Measurements from ENCODE around the gene ABCD1.
"Not testable (repeated sequence)": the region's sequence is repeated elsewhere in the genome, so short reads cannot be mapped to it uniquely, and the experiment has no call there.

ABCD1 gene

GRCh38 chrX:153734871-153735270 lies 10.2 kb downstream of the ABCD1 start:
- DNase-seq (ENCODE audit: low read depth): no peak

GRCh38 chrX:153735274-153735673 lies 10.6 kb downstream of the ABCD1 start:
- DNase-seq (ENCODE audit: low read depth): no peak

- no peak for DNase-seq (ENCODE audit: low read depth)
Observed at GRCh38 chrX:153736071-153736820, 11.6 kb downstream of the ABCD1 start.

GRCh38 chrX:153736871-153737441 lies 12.3 kb downstream of the ABCD1 start:
- no peak for DNase-seq (ENCODE audit: low read depth)

GRCh38 chrX:153738056-153738605 lies 13.5 kb downstream of the ABCD1 start:
- no peak for DNase-seq (ENCODE audit: low read depth)

GRCh38 chrX:153739754-153740486 lies 15.3 kb downstream of the ABCD1 start:
- no peak for DNase-seq (ENCODE audit: low read depth)

GRCh38 chrX:153740631-153741222 lies 16.1 kb downstream of the ABCD1 start:
- DNase-seq (ENCODE audit: low read depth): no peak

GRCh38 chrX:153741446-153741845 lies 16.8 kb downstream of the ABCD1 start:
- DNase-seq (ENCODE audit: low read depth): no peak

- not testable (repeated sequence) for DNase-seq (ENCODE audit: low read depth)
Observed at GRCh38 chrX:153742111-153742510, 17.5 kb downstream of the ABCD1 start.

GRCh38 chrX:153742796-153743467 lies 18.3 kb downstream of the ABCD1 start:
- not testable (repeated sequence) for DNase-seq (ENCODE audit: low read depth)

- not testable (repeated sequence) for DNase-seq (ENCODE audit: low read depth)
Observed at GRCh38 chrX:153743468-153744209, 19.0 kb downstream of the ABCD1 start.

GRCh38 chrX:153744210-153745066 lies 19.8 kb downstream of the ABCD1 start:
- no peak for DNase-seq (ENCODE audit: low read depth)

GRCh38 chrX:153745067-153745433 lies 20.4 kb downstream of the ABCD1 start:
- not testable (repeated sequence) for DNase-seq (ENCODE audit: low read depth)

GRCh38 chrX:153746359-153746758 lies 21.7 kb downstream of the ABCD1 start:
- no peak for DNase-seq (ENCODE audit: low read depth)

GRCh38 chrX:153746991-153747390 lies 22.3 kb downstream of the ABCD1 start:
- not testable (repeated sequence) for DNase-seq (ENCODE audit: low read depth)

GRCh38 chrX:153749017-153749416 lies 24.4 kb downstream of the ABCD1 start:
- DNase-seq (ENCODE audit: low read depth): not testable (repeated sequence)

GRCh38 chrX:153750127-153750774 lies 25.6 kb downstream of the ABCD1 start:
- DNase-seq (ENCODE audit: low read depth): no peak

- DNase-seq (ENCODE audit: low read depth): no peak
Observed at GRCh38 chrX:153755136-153755535, 30.5 kb downstream of the ABCD1 start.

- DNase-seq (ENCODE audit: low read depth): no peak
Observed at GRCh38 chrX:153761863-153762262, 37.2 kb downstream of the ABCD1 start.
